ENCODE results near the gene OR6T1. TPM values are rescaled to one million over a fixed set of nuclear protein-coding genes. Genes with fewer than 3 reads are reported as not detected.

OR6T1 gene
- total and polyA plus RNA-seq, 9 of the 15 experiments (the other 6 are each of a cell fraction or from before 2014, with no cell fraction given) = not detected

- H4K20me1 ChIP-seq (replicated peaks; ENCODE audit: control insufficient read depth, insufficient read depth, low read length) = no peaks in the 10 kb centered on the region
- no peaks in the 10 kb centered on the region for H3K9me1 ChIP-seq (ENCODE audit: control insufficient read depth, insufficient read depth, low read length)
- no peaks in the 10 kb centered on the region for H3K4me1 ChIP-seq (replicated peaks in 1 of 2; ENCODE audit: control insufficient read depth in 2 of 2, insufficient read depth in 2 of 2, low read length in 2 of 2)
- no peak within 1 kb of the TSS for H3K27ac ChIP-seq (ENCODE audit: extremely low read depth, low read depth, low read length)
- DNase-seq (ENCODE audit: extremely low read depth in 1 of 4, low spot score in 3 of 4) (no peak), ATAC-seq (peak; percentile 75), FAIRE-seq (no peak)
- intact Hi-C loops (cut with micrococcal nuclease) = no loop called here
- H3K4me3 ChIP-seq = no peak within 1 kb of the TSS
- no peak within 1 kb of the TSS for H3K9ac ChIP-seq (ENCODE audit: insufficient read depth in 1 of 2, low read depth in 2 of 2, low read length in 2 of 2)
- peaks cover 0 to 7% of the 10 kb centered on the region in 2 experiments; a peak in 1 of 5 replicates for H3K27me3 ChIP-seq (ENCODE audit: control insufficient read depth in 2 of 2, insufficient read depth in 2 of 2, low read length in 2 of 2)
- H2AFZ ChIP-seq (ENCODE audit: low read depth, low read length) = no peak within 1 kb of the TSS
- H3K9me3 ChIP-seq (replicated peaks; ENCODE audit: control insufficient read depth, insufficient read depth, low read depth, low read length) = no peaks in the 10 kb centered on the region
- H3K4me2 ChIP-seq (ENCODE audit: insufficient read depth, low read length) = no peak within 1 kb of the TSS
- in situ Hi-C loops (cut with MboI) = no loop called here
- ChIA-PET CTCF (ENCODE audit: low intra/inter-chr PET ratio) (no interaction called here), POLR2A (no interaction called here)
- BruUV-seq (replicated peaks) = no TSS peak
- no peaks in the 10 kb centered on the region for H3K36me3 ChIP-seq (ENCODE audit: control insufficient read depth, insufficient read depth, low read length)
- no peaks in the 10 kb centered on the region for H3K79me2 ChIP-seq (ENCODE audit: control insufficient read depth, insufficient read depth, low read length)
- TF ChIP-seq IRF1 (CRISPR knock-in tag; IDR thresholded peaks at IDR 0.05; ENCODE audit: borderline replicate concordance) = no peak
- no peak for TF ChIP-seq TBP (optimal IDR thresholded peaks at IDR 0.05; ENCODE audit: low read depth, low read length)
- TF ChIP-seq USF1 (CRISPR knock-in tag; IDR thresholded peaks at IDR 0.05) = no peak
- TF ChIP-seq MNT (conservative IDR thresholded peaks at IDR 0.05) = no peak
- TF ChIP-seq HDAC6 (IDR thresholded peaks at IDR 0.05; ENCODE audit: low read depth, low read length) = no peak
- TF ChIP-seq MEIS2 (IDR thresholded peaks at IDR 0.05; ENCODE audit: partially characterized antibody) = no peak
- no peak for TF ChIP-seq PRDM10 (IDR thresholded peaks at IDR 0.05; ENCODE audit: partially characterized antibody)
- TF ChIP-seq RFX5 (IDR thresholded peaks at IDR 0.05; ENCODE audit: low read depth, low read length) = no peak
- no peak for TF ChIP-seq ZNF277 (CRISPR knock-in tag; IDR thresholded peaks at IDR 0.05; ENCODE audit: borderline replicate concordance)
- TF ChIP-seq U2AF2 (optimal IDR thresholded peaks at IDR 0.05; ENCODE audit: low read depth, low read length) = no peak
- TF ChIP-seq ASH1L (IDR thresholded peaks at IDR 0.05; ENCODE audit: borderline replicate concordance, low read depth, partially characterized antibody) = no peak
- no peak for TF ChIP-seq MITF (IDR thresholded peaks at IDR 0.05)
Observed at GRCh38 chr11:123977731-123978347, 34.2 kb upstream of the OR6T1 start, which contains the start of gene OR10S1. OR10S1 (minus strand) TSS chr11:123977781; CDS start chr11:123977664, 117 bp downstream.

Data from K562 (cell line).